HG03565 (cell line): ENCODE measurements around the gene NXPH1.

Experiments
- ATAC-seq: cut with Tn5 transposase; IDR thresholded peaks from one replicate; pipeline ENCODE4 v1.9.1; 2021; ENCODE audit warnings: mild to moderate bottlenecking, moderate library complexity; ENCODE audit not compliant: unreplicated experiment

The NXPH1 gene

DNA sequence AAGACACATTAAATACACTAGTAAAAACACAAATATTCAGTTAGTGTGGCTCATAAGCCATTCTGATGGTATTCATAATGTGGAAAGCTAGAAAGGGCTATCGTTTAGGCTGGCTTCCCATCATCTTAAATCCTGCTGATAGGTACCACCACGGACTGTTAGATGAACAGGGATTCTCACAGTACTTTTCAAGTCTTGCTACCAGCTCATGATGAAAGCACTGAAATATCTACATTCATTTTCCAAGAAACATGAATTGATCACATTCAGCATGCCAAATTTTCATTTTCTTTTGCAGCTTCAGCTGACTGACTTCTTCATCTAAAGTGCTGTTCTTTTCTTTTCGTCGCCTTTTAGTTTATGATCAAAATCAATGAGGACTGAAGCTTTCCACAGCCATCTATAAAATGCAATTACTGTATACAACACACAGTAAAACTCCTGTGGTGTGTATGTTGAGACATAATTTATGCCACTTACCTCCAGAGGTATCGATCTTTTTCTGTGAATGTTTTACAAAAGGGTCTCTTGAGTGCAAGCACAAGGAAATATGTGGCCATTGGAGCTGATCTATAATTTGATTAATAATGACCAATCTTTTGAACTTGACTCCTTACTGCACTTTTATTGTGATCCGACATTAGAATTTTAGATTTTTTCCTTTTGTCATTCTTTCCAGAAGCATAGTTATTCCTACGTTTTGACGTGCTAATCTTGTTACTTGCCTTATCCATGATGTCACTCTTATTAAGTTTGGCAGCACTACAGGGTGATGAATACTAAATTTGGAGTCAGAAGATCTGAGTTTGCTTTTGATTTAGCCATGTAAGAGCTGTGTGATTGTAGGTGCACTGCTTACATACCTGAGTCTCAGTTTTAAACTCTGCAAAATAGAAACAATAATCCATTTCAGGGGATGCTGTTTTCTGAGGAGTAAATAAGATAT is 58.4 kb downstream of the NXPH1 start:
- no peak for ATAC-seq

DNA sequence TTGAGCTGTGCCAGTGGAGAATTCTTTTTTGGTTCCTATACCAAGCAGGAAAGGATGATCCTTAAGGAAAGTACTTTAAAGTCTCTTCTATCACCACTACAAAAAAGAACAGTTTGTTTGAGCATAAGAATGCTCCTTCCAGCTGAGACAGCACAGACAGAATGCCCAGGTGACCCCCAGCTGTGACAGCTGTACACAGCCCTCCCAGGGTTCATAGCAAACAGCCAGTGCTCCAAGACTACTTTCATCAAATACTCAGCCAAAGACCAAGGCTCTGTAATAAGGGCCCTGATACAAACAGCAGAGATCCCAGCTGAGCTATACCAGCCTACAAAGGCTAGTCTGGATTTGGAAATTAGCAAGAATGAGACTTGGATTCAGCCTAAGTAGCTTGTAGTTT is 65.7 kb downstream of the NXPH1 start:
- ATAC-seq = no peak

GRCh38 chr7:8500286-8500685 is 66.9 kb downstream of the NXPH1 start:
- ATAC-seq = no peak

GRCh38 chr7:8507566-8507965 is 74.2 kb downstream of the NXPH1 start:
- no peak for ATAC-seq

DNA sequence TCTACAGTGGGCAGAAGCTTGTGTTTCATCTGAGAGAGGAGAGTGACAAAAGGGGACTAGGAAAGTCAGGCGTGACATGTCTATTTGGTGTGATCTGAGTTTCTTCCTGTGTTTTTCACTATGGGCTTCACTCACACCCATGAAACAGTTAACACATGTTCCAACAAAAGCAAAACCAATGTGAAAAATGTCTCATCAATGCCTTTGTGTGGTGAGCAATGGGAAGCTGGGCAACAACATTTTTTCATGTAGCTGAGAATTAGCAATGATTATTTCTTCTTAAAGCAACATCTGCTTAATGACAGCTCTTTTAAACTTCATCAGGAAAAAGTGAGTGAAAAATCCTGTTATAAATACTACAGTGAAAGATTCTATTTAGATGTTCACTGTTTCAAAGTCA is 76.2 kb downstream of the NXPH1 start:
- ATAC-seq = no peak

GRCh38 chr7:8511855-8512254 is 78.4 kb downstream of the NXPH1 start:
- ATAC-seq = no peak

DNA sequence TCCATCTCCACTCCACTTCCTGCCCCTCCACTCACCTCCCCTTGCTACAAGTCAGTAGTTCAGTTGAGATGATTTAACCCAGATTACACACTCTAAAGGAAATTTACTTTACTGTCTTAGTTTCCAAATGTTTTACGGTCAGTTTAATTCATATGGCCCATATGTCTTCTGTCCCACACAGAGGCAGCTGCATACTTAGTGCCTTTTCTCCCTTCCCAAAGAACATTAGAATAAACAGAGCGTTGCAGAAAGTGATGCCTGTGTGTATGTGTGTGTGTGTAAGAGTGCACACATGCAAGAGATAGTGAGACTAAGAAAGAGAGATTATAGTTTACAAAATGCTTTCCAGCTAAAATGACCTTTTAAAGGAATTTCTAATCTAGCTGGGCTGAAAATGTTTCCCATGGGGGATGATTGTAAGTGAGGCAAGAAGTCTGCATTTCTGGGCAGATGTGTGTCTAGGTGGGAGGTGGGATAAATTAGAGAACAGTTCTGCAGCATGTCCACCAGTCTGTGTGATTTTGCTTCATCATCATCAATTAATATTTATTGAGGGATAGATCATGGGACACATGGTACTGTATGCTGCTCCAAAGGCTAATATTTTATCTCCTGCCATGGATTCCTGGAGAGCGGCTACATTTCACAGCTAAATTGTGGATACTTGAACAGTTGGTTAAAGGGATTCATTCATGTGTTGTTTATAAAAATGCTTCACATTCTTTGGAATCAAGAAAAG is 81.5 kb downstream of the NXPH1 start:
- no peak for ATAC-seq

DNA sequence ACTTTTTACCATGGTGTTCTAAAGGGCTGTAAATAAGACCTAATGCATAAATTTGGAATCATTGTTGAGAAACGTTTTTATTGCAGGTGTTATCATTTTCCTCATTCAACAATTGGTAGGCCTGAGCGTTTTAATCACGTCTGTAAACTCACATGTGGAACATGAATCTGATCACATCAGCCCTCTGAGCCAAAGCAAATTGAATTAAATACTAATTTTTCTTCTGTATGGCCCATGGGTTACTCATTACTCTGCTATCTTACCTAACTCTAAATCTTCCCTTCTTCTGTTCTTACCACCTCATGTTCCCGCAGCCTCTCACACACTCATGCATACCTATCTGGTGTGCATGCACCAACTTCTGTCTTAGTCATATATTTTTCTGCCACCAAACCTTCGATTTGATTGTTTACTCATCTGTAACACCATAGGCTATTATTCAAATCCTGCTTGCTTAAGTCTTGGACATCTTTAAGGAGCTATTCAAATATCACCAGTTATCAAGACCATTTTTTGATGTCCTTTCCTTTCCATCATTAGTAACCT is 82.3 kb downstream of the NXPH1 start:
- no peak for ATAC-seq

- ATAC-seq = no peak
Observed at GRCh38 chr7:8516976-8517375, 83.6 kb downstream of the NXPH1 start.

- no peak for ATAC-seq
Observed at GRCh38 chr7:8528311-8528710, 94.9 kb downstream of the NXPH1 start.

DNA sequence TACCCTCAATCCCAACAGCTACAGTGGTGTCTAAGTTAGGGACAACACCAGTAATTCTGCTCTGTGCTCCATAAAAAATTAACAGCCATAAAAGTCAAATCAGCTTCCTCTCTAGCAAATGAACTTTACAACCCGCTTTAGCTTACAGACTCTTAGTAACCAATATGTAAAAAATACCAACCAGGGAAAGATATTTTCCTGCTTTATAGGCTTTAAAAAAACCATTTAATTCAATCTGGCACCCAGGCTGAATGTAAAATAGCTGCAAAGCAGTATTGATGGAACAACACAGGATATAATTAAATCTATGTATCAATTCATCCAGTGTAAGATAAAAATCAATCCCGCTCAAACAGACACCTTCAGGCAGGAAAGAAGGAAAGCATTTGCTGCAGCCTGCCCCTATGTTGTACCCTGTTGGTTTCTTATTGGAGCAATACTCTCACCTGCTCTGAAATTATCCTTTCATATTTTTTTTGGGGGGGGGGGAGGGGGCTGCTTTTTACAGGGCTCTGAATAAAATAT is 98.6 kb downstream of the NXPH1 start:
- ATAC-seq = no peak

DNA sequence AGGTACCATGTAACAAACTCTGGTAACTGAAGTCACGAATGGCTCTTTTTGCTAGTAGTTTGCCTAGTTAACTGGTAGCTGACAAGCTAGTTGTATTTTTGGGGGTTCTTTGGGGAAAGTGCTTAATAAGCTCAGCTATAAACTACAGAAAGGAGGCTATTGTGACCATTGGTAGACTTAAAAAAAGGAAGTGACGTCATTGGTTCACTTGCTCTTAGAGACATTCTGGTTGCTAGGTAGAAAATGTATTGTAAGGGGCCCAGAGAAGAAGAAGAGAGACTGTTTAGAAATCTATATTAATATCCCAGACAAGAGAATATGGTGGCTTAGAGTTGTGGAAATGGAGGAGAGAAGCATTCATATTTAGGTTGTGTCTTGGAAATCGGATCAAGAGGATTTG is 103.0 kb downstream of the NXPH1 start:
- ATAC-seq = peak; percentile 88

- no peak for ATAC-seq
Observed at GRCh38 chr7:8549046-8549445, 115.6 kb downstream of the NXPH1 start.

DNA sequence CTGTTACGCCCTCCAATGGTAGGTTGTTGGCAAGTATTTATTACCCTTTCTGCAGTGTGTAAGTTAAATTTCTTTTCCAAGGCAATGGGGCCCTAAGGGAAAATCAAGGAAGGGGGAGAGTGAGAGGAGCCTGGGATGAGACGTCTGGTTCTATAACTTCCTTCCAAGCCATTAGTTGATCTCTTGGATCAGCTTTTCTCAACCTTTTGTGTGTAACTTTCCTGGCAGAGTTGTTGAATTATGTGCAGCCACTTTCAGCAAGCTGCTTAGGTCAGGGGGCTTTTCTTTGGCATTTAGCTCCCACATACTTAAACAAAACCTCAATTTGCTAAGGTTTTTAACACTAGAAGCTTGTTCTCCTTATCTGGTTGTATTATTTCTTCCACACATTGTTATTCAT is 127.1 kb downstream of the NXPH1 start:
- ATAC-seq = no peak

- ATAC-seq = no peak
Observed at GRCh38 chr7:8561449-8561848, 128.0 kb downstream of the NXPH1 start.

GRCh38 chr7:8564281-8564680 is 130.9 kb downstream of the NXPH1 start:
- ATAC-seq = no peak

DNA sequence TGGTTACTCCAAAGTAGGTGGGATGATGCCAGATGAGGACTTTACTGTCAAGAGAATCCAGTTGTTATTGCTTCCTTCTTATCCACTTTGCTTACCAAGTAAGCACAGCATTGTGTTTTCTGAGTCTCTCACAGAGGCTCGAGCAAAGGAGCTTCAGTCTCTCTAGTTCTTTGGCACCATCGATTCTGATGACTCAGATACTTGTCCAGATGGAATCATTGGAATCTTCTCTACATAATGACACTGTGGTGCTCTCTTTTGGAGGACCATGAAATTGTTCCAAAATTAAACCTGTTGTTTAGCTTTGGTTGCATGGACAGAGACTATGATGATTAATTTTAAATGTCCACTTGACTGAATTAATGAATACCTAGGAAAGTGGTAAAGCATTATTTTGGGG is 132.6 kb downstream of the NXPH1 start:
- ATAC-seq = no peak

DNA sequence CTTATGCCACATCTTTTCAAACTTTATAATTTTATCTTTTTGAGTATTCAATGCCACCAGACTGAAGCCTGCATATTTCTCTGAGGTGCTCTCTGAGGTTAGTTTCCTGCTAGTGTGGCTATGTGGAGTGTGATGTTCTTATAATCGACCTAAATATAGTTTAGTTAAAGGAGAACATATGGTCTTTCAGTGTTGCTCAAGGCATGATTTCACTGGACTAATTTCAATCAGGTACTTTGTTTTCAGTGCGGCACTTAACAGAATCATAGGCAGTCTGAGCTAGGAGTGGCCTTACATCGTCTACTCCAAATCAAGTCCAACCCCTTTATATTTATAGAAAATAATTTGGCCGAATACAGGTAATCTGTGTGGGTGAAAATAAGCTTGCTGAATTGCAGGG is 134.2 kb downstream of the NXPH1 start:
- no peak for ATAC-seq

GRCh38 chr7:8579661-8580194 is 146.3 kb downstream of the NXPH1 start:
- no peak for ATAC-seq

- no peak for ATAC-seq
Observed at GRCh38 chr7:8581842-8582241, 148.4 kb downstream of the NXPH1 start.

- no peak for ATAC-seq
Observed at GRCh38 chr7:8582728-8583127, 149.3 kb downstream of the NXPH1 start.
